HuH-7 (cell line): ENCODE data around the gene SHISA6.

ENCODE experiments used
- DNase-seq: peaks from one replicate; pipeline ENCODE4 v3.0.0; 2011; ENCODE audit warnings: low spot score

SHISA6 gene

DNA sequence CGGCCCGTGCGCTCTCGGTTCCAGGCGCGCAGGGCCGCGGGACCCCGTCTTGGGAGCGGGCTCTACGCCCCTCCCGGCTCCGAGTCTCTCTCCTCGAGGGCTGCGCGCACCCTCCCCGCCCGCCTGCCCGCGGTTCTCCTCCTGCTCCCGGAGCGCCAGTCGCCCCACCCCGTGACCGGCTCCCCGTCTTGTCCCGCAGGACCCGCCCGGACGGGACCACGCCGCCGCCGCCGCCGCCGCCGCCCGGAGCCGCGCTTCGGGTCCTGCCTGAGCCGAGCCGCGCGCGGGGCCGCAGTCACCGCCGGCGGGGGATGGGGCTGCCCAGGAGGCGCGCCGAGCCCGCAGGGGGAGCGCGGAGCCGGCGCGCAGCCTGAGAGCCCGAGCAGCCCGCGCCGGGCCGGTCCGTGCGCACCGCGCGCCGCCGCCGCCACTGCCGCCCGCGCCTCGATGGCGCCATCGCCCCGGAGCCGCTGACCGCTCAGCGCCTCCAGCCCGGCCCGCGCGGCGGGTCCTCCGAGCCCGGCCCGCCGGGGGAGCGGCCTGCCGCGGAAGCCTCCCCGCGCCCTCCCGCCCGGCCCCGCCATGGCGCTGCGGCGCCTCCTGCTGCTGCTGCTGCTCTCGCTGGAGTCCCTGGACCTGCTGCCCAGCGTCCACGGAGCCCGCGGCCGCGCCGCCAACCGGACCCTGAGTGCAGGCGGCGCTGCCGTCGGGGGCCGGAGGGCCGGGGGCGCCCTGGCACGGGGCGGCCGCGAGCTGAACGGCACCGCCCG, at the start of gene SHISA6:
Gene SHISA6 (plus strand): TSS at position 373 of the 770 bp plus-strand sequence.
- DNase-seq = no peak

DNA sequence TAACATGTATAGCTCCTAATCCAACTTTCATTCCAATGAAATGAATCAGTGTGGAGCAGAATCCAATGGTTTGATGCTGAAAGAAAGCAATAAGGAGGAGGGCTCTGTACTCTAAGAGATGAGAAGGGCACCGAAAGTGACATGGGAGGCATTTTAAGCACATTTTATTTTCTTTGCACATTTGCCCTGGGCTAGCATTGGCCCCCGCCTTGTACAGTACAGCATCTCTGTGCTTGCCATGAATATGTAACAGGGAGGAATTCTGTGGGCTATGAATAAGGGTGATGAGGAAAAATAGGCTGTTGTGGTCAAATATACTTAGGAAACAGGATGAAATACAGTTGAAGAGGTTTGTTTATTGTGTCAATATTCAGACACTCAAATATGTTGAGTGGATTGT, 45.2 kb upstream of the SHISA6 start:
- no peak for DNase-seq

DNA sequence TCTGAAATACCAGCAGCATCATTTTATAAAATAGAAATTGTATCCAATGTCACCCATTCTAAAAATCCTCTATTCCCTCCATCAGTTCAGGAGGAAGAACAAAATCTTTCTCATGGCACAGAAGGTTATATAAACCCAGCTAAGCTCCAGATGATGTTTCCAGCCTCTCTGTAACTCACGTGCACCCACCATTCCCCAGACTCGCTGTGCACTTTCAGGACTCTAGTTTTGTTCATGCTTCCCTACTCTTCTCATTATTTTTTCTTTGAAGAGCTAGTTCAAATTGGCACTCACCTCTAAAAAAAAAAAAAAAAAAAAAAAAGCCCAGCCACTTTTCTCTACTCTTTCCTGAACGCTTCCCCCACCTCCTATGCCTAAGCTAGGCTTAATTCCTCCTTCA, 36.0 kb upstream of the SHISA6 start:
- no peak for DNase-seq

DNA sequence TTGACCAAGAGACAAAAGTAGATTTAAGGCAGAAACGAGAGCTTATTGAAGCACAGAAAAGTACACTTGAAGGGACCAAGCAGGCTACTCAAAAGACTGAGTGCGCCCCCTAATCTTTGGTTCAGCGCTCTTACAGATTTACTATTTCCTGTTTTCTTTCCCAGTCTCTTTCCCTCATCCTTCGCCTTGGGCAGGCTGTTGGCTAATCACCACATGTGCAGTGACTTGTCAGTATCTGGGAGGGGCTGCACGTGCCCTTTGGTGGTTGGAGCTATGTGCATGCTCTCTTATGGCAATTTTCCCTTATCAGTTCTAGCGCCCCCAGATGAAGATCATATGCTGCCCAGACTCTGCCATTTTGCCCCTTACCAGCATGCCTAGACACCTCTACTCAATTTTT, 35.4 kb upstream of the SHISA6 start:
- DNase-seq = no peak

DNA sequence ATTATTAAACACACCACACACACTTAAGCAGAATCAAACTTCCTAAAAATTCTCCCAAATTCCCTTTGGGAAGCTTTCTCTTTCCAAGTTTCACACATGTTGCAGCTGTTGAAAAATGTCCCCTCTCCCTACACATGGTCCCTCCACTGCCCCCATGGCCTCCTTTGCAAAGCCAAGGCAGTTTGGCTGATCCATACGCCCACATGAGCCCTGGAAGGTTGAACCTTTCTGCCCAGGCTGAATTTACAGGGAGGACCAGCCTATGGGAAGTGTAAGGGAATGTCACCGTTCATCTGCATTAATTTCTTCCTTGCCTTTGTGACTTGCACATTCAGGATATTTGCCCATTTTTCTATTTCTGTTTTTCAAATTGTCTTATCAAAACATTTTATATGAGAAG, 31.1 kb upstream of the SHISA6 start:
- DNase-seq = no peak

DNA sequence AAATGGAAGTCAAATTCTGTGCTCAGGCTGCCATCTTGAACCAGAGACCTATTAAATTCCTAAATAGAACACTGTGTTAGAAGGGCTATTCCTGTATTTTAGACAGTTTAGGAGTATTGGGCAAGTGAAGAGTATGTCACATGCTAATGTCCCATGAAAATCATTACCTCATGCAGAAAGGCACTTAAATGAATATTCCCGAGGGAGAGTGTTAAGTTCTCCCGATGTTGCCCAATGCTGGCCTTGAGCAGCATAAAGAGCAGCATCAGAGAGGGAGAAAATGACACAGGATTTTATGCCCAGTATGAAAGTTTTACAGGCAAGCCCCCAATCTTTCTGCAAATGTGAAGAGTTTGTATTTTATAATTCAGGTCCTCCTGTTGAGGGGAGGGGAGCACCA, 28.2 kb upstream of the SHISA6 start:
- no peak for DNase-seq

DNA sequence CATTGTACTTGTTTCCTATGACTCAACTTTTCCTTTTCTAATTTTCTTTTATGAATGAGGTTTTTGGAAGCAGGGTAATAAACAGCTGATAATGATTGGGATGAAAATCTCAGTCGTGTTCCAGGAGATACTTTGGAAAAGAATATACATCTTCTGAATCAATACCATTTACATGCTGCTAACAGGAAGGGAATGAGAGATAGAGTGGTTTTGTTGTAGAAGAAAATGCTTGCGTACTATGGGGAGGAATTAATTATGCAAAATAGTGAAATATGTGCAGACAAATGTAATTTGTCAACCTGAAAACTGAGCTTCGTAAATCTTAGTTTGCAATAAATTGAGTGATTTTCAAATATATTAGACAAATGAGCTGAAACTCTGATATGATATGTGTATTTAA, 24.0 kb upstream of the SHISA6 start:
- DNase-seq = no peak

DNA sequence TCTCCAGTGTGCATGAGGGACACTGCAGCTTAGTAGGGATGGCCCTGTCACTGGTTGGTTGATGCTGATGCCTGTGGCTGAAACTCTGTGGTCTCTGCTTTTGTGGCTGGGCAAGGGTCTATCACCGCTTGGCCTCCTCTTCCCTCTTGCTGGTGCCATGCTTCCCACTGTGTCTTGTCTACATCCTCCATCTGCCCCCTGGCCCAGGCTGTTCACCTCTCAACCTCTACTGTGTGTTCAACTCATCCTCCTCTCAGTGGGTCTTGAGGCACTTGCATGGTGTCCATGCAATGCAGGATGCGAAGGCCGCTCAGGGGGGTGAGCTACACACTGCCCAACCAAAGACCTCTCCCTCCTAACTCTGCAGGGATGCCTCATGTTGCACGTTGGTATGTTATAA, 19.8 kb upstream of the SHISA6 start:
- no peak for DNase-seq

DNA sequence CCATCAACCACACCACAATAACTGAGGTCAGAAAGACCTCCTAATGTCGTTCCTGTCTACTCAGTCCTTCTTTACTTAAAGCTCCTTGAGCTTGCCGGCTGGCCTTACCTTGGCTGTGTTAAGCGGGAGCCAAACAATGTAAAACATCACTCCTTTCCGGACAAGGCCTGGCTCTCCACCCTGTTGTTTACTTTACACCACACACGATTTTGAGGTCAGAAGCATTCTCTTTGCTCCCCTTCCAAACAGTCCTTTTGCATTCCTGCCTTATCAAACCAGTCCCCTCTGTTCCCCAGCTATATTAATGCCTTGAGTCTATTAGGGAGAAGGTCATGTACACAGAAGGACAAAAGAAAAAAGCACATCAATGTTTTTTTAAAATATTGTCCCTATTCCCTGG, 19.3 kb upstream of the SHISA6 start:
- DNase-seq = no peak

DNA sequence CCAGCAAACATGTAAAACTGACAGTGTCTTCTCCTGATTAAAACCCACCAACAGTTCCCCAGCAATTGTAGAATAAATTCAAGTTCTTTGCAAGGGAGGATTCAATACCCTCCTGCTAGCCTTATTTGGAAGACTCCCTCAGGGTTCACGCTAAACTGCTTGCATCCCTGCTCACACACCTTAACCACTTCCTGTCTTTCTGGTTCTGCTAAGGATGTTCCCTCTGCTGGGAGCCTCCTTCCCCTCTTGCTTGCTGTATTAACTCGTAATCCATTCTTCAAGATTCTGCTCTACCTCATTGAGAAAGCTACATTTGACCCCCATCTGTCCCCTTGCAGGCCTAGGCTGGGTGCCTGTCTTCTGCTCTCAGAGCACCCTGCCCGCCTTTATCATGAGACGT, 2.3 kb upstream of the SHISA6 start:
- DNase-seq = no peak

DNA sequence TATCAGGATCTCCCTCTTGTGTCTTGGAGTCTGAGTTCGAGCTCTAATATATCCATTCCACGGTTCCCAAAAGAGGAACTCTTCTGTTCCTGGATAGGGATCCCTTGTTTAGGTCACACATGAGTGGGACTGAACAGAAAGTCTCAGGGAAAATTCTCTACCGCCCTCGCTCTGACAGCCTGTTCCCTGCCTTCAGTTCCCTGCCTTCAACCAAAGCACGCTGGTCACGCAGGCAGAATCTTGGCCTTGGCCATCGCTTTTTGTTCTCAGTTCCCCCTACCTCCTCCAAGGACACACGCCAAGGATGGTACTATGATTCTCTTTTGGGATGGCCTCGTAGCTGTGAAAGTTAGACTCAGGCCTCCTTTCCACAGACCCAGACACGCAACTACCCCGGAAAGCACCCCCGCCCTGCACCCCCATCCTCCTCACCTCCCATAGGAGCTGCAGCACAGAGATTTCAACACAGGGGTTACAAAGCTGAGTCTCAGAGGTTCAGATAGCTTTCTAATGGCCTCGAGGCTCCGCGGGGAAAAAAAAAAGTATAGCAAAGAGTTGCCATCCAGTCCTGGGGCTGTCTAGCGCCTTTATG, 1.5 kb upstream of the SHISA6 start:
- no peak for DNase-seq

DNA sequence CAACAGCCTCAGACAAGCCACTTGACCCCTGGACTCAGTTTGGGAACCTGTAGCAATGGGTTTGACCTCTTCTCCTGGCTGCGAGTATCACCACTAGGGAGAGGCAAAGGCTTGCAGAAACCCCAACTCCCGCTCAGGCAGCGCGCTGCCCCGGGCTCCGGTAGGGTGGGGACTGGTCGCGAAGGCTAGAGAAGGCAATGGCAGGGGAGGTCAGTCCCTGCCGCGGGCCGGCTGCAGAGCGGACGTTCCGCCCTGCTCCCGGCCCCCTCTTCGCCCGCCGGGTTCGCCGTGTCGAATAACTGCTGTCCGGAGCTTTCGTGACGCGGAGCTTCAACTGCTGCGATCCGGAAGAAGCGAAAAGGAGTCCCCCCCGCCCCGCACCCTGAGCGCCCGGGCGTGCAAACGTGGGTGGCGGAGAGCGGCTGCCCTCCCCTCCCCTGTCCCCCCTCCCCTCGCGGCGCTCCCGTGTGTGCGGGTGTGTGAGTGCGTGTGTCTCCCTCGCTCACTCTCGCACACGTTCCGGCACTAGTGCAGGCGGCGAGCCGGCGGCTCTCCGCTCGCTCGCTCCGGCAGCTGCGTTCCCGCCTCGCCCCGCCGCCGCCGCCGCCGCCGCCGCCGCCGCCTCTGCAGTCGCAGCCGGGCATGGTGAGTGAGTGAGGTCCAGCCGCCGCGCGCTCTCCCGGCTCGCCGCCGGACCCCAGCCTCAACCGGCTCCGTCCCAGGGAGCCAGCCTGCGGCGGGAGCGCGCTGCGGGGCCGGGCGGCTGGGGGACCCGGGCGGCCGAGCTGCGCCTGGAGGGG, 772 bp upstream of the SHISA6 start:
- DNase-seq = no peak

DNA sequence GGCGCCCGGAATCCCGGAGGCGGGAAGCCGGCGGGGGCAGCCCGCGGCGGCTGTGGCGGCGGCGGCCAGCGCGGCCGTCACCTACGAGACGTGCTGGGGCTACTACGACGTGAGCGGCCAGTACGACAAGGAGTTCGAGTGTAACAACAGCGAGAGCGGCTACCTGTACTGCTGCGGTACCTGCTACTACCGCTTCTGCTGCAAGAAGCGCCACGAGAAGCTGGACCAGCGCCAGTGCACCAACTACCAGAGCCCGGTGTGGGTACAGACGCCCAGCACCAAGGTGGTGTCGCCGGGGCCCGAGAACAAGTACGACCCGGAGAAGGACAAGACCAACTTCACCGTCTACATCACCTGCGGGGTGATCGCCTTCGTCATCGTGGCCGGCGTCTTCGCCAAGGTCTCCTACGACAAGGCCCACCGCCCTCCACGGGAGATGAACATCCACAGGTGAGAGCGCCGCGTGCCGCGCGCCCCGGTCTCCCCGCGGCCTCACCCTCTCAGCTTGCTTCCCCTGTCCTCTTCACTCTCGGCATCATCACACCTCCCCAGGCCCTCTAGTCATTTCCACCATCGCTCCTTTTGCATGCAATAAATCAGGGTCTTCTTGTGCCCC, 706 bp downstream of the SHISA6 start:
- no peak for DNase-seq

DNA sequence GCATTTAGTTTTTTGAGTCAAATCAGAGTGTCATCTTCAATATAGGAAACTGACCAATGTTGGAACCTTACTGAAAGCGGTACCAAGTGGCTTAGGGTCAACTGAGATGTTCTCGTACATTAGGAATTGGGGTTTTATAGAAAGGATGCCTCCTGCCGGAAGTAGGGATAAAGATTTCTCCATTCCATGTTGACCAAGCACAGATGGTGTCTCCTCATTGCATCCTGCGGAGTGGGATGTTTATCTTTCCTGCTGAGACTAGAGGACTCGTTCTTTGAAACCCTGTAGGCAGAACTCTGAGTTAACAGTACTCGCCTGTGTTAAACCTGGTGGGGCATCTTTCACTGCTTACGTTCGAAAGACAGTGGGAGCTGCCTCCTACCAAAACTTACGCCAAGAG, 1.4 kb downstream of the SHISA6 start:
- no peak for DNase-seq

DNA sequence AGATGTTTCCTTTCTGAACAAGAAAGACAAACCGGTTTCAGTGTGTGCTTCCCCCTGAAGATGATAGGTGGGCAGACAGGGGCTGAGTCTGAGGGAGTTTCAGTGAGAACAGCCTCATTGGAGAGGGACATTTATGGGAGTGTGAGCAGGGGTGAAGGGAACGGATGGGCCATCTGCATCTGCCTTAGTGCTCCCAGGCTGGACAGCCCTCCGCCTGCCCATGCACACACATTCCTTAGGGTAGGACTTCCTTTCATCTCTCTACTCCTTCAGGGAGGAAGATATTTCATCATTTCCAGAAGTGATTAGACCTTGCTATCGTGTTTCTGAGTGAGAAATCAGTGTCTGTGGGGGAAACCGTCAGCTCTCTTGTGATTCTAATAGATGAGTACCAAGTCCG, 3.8 kb downstream of the SHISA6 start:
- no peak for DNase-seq

DNA sequence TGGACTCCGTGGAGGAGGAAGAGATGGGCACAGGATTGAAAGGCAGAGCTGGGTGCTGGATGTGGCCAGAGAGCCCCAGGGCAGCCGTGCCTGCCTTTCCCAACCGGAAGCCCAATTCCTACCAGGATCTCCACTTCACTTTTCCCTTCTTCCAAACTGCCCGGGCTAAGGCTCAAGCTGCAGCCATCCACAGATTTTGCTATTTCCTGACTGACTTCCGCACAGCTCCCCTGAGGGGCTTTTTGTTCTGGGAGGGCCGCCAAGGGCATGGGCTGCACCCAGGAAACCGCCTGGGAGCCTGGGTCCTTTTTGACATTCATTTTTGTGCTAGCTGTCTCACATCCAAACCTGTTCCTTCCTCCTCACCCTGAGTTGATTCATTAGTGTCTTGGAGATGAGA, 4.2 kb downstream of the SHISA6 start:
- no peak for DNase-seq

DNA sequence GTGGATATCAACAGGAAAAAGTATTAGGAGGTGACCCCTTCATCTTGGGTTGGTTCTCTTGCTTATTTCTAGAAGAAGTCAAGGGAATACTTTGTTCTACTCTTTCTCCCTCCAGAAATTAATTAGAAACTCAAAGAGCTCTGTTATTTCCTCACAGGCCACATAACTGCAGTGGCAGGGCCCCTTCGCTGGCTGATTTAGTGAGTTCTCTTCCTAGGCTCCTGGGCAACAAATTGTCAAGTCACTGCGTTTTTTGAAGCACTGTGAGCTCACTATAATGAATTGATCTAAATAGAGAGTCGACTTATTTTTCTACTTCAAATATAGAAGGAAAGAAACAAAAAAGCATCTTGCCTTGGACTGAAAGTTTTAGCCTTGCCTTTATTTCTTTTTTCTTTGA, 4.8 kb downstream of the SHISA6 start:
- no peak for DNase-seq

DNA sequence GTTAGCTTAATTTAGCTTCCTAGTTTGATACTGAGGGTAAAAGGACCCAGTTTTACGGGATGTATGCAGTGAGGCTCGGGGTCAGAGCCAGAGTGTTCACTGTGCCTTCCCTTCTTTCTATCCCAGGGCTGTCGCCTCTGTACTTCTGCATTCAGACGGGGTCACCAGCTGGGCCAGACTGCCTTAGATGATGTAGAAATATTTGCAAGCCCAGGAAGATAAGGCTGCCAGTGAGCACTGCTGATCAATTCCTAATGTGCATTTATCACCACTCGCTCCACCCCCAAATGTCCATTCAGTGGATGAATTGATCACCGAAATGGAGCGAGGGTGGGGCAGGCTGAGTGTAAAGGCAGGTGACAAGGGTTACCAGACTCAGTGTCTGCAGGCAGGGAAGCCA, 9.1 kb downstream of the SHISA6 start:
- DNase-seq = no peak

DNA sequence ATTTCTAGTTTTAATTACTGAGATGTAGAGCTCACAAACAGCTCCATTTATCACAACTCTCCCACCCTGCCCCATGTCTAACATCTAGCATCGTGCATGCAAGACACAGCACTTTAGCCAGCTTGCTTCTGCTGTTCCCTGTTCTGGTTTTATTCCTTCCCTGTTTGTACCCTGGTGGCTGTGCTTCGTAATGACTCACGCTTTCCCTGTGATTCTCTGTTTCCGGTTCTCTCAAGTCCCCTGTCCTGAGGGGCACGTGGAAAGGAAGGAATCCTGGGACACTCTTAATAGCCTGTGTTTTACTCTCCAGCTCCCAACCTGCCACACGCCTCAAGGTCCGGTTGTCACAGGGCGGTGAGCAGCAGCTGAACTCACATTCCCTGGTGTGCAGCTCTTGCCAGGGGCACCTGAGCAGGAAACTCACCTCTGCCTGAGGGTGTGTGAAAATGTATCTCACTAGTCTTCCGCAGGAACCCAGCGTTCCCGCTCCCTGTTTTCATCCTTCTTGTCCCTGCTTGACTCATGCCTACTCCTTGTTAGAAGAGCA, 10.6 kb downstream of the SHISA6 start:
- no peak for DNase-seq

DNA sequence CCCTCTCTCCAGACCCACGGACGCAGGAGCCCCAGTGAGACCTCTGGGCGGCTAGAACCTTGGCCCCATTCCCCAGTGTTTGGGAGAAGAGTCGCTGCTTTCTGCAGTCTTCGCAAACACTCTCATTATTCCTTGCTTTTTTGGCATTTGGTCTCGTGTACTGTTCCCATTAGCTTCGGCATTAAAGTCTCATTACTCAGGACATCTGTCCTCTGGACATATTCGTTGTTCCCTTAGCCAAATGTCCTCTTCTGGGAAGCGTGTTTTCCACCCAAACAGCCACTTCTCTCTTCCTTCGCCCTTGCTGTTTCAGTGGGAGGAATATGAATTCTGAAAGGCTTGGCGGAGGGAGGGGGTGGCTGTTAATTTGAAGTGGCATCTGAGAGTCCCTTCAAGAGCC, 11.1 kb downstream of the SHISA6 start:
- no peak for DNase-seq

DNA sequence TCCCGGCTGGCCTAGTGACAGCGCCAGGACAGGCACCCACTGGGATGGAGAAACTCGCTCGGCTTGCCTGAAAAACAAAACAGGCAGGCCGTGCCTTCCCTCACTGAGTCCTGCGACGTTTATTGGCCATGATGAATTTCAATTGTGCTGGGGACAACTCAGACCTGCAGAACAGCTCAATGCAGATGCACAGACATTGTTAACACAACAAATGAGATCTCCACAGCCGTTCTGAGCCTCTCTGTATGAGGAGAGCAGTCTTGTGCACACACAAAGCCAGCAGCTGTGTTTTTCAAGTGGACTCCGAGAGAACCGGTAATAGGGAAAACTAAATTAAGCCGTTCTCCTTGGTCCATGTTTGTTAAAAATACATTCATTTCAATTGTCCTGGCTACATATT, 15.9 kb downstream of the SHISA6 start:
- no peak for DNase-seq

DNA sequence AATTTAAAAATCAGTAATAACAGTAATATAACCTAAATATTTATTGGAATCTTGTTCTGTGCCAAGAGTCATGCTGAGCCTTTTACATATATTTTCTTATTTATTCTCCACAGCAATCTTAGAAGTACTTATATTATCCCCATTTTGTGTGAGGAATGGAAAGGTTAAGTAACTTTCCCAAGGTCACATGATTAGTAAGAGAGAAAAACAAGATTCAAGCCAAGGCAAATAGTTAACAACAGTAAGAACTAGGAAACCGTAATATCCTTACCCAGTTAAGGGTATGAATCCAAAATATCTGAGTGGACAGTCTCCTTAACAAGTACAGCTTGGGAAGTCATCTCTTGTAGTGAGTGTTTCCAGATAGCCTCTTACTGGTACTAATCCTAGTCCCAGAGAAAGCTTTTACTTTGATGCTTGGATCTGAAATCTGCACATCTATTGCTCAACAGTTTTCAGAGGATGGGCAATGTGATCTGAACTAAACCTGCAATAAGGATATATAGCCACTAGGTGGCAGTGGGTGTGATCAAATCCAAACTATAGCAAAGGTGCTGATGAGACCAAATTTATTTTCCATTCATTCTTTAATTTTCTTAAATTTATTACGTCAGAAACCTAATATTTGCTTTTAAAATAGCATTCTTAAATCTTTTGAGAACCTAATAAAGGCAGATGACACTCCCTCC, 23.3 kb downstream of the SHISA6 start:
- no peak for DNase-seq
